Urothelium cell line (cell line): ENCODE results near the gene GPR153.
"Not testable (repeated sequence)": the region's sequence is repeated elsewhere in the genome, so short reads cannot be mapped to it uniquely, and the experiment has no call there.

Source experiments
- DNase-seq: peaks from one replicate; pipeline ENCODE4 v3.0.0; 2011; ENCODE audit warnings: low spot score, mixed read lengths
- FAIRE-seq: peaks from 2 replicates; lab custom pipeline; 2011; peaks lifted over from hg19 to GRCh38; lab: Jason Lieb, UNC

The GPR153 gene

DNA sequence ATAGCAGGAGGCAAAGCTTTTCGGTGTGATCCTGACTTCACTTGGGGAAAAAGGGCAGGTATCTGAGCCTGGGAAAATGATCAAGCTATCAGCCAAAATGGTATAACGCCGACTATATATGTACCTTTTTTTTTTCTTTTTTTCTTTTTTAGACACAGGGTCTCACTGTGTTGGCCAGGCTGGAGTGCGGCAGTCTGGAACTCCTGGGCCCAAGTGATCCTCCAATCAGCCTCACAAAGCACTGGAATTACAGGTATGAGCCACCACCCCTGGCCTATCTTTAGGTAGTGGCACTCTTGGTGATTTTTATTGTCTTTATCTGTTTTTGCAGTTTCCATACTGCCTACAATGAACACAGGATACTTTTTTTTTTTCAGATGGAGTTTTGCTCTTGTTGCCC lies 23.8 kb downstream of the GPR153 start:
- DNase-seq: no peak
- no peak for FAIRE-seq

DNA sequence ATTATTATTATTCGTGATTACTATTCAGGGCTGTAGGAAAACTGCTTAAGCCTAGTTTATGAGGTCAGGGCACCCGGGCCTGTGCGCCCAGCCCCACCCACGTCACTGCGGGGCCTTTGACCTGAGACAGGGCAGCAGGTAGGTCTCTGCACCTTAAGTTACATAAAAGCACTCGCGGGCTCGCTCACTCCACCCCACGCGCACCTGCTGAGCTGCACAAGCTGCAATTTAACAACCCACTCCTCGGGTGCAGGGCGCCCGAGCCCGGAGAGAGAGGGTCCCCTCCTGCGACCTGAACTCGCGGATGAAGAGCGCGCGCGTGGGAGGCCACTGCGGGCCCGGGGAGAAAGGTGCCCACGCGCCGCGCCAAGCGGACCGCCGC lies 25.6 kb downstream of the GPR153 start:
- no peak for FAIRE-seq
- DNase-seq: no peak

DNA sequence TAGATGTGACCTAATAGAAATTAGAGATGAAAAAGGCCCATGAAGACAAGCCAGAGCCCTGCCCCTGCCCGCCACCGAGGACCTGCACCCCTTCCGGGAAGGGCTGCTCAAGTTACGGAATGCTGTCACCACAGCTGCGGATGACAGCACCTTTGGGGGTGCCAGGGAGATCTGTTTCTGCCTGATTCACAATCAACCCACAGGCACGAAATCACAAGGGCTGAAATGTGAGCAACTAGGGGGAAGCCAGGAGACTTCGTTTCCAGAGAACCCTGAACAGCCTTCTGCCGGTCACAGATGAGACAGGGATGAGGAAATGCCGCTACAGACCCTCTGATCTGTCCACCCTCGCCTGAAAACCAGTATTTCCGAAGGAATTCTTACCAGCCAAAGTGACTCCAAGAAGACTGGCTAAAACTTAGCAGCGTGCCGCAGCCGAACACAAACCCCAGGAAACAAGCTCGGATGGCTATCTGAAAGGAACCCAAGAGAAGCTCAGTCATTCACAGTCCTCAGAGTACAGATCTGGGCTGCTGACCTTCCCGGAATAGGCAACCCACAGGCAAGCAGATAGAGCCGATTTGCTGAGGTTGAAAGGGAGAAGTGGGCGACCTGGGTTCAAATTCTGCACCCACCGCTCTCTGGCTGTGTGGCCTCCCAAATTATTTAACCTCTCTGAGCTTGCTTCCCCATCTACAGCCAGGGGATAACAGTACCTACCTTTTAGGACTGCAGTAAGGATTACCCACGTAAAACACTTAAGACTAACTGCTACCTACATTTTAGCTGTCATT lies 26.2 kb downstream of the GPR153 start:
- no peak for FAIRE-seq

DNA sequence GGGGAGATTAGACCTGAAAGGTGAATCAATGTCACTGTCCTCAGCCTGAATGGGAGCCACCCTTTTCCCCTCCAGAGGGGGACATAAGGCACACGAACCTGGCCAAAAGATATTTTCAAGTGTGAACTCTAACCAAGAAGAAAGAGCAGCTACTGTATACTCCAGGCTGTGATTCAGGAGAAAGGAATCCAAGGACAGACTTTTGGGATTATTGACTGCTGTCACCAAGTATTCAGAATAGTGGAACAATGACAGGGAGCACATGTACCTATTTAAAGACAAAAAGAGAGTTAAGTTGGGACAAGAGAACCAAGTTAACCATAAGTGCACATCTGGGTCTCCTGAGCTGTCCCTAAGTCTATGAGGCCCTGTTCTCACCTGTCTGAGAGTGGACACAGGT lies 27.5 kb downstream of the GPR153 start:
- FAIRE-seq (no peak), DNase-seq (no peak)

More for the DNA sequence above, 26.2 kb downstream of the GPR153 start:
- no peak for DNase-seq

DNA sequence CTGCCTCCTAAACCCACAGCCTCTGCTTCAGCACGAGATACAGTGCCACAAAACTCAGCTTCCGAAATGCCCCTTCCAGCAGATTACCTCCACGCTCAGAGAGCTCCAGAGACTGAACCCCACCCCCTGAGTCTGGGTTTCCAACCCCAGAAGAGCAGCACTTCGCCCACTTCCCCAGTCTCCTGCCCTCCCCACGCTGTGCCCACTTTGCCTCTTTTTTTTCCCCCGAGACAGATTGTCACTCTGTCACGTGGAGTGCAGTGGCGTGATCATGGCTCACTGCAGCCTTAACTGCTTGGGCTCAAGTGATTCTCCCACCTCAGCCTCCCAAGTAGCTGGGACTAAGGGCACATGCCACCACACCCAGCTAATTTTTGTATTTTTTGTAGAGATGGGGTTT lies 35.2 kb downstream of the GPR153 start:
- FAIRE-seq (no peak), DNase-seq (no peak)

DNA sequence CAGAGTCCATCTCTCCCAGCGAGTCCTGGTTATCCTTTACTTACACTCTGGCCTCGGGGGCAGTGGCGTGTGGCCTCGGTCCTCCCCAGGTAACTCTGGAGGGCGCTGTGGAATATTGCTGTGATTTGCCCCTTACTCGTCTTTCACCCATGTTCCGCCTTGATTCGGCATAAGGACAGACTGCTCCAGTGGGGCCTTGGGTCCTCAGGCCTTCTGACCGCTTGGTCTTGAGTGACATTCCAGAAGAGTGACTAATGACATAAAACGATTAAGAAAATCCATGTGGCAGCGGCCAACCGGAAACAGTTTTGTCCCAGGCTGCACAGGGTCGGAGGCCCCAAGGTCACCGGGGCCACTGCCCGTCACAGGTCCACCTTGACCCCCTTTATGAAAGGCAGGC lies 36.2 kb downstream of the GPR153 start:
- DNase-seq (no peak), FAIRE-seq (no peak)

DNA sequence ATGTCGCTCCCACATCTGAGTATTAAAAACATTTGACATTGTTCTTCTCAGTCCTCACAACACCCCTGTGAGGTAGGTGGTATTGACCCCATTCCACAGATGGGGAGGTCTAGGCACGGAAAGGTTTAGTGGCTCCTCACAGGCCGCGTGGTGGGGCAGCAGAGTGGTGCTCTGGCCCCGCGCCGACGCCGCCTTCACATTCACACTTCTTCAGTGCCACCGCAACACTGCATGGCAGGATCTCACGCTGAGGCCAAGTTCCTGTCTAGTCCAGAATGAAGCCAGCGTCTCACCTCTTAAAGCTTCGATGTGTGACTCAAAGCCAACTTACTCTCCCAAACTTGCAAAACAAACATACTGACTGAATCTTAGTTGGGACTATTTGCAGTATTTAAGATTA lies 37.3 kb downstream of the GPR153 start:
- FAIRE-seq (no peak), DNase-seq (no peak)

DNA sequence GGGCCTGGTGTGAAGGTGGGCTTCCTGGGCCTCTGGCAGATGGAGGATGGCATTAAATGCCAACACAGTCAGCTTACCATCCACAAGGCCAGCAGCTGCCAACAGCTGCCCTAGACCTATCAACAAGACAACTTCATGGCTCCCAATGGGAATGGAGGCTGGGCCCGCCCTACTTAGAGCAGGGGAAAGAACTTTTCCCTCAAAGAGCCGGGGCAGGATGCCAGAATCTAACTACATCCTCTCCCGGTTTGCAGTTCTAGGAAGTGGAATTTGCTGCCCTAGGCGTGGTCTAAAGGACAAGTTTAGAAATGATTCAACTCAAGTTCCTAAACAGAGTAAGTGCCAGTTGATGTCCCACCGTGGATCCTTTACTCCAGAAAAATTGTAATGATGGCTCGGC lies 38.3 kb downstream of the GPR153 start:
- DNase-seq (no peak), FAIRE-seq (no peak)

DNA sequence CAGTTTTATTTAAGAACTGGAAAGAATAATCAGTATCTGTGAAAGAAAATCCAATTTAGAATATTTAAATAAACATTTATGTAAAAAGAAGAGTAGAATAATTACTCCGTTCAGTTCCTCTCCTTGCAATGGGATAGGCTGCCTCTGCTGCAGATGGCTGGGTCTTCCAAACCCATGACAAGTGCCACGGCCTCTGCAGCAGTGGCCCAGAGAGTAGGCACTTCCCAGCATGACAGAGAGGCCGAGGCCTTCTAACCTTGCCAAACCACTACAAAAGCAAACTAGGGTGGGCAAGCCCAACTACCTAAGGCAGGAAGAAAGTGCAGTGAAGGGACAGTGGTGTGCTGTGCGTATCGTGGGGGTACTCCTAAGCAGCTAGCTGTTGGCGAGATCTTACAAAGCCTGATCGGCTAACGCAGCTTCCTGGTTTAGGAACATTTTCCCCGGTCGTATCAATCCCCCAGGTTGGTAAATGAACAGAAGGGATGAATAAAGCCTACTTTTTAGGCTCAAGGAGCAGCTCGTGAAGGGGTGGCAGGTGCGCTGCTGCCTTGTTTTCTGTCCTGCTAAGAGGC lies 39.6 kb downstream of the GPR153 start:
- no peak for FAIRE-seq
- no peak for DNase-seq

DNA sequence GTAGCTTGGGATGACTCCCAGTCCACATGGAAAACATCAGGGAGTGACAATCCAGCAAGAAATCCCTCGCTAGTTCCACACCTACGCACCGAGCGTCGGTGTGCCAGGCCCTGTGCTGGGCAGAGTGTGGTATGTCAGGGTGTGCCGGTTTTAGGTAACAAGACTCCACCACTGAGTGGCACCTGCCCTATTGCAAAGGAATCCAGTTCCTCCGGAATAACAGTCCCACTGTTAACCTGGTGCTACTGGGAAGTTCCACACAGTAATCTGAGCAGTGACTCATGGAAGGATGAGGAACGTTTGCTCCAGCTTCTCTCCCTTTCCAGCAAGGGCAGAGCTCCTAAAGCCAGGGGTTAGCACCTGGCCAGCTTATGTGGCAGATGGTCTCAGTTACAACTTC lies 40.7 kb downstream of the GPR153 start:
- FAIRE-seq (no peak), DNase-seq (no peak)

DNA sequence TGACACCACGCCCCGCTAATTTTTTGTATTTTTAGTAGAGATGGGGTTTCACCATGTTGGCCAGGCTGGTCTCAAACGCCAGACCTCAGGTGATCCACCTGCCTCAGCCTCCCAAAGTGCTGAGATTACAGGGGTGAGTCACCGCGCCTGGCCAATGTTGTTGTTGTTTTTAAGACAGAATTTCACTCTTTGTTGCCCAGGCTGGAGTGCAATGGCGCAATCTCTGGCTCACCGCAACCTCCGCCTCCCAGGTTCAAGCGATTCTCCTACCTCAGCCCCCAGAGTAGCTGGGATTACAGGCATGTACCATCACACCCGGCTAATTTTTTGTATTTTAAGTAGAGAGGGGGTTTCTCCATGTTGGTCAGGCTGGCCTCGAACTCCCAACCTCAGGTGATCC lies 41.3 kb downstream of the GPR153 start:
- DNase-seq, FAIRE-seq: not testable (repeated sequence)

DNA sequence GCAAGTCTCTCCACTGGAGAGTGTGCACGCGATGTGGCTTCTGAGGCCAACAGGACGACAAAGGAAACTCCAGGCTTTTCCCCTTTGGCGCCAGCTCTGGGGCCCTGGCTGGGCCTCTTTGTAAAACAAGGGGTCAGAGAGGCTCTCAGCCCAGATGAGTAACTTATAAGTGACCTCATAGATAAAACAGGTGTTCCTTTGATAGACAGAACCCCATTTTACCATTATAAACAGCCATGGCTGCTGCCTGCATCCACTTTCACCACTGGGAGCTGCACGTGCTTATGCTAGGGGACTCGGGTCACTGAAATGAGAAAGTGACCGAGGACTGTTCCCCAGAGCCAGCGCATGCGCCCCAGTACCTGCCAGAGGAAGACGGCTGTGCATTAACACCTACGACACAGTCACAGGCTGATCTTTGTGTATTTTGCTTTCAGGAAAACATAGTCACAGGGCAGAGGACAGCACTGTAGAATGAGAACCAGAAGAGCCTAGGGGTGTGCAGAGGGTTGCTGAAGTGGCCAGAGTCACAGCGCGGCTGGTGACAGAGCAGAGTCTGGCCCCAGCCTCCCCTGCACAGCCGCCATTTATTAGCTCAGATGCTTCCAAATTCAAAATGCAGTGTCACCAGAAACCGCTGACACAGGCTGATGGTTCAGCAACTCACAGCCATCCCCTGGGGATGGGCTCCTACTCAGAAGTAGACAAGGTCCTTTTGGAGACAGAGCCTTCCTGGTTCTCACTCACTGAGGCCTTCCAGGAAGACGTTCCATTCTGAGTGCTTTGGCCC lies 42.3 kb downstream of the GPR153 start:
- FAIRE-seq (no peak), DNase-seq (no peak)

DNA sequence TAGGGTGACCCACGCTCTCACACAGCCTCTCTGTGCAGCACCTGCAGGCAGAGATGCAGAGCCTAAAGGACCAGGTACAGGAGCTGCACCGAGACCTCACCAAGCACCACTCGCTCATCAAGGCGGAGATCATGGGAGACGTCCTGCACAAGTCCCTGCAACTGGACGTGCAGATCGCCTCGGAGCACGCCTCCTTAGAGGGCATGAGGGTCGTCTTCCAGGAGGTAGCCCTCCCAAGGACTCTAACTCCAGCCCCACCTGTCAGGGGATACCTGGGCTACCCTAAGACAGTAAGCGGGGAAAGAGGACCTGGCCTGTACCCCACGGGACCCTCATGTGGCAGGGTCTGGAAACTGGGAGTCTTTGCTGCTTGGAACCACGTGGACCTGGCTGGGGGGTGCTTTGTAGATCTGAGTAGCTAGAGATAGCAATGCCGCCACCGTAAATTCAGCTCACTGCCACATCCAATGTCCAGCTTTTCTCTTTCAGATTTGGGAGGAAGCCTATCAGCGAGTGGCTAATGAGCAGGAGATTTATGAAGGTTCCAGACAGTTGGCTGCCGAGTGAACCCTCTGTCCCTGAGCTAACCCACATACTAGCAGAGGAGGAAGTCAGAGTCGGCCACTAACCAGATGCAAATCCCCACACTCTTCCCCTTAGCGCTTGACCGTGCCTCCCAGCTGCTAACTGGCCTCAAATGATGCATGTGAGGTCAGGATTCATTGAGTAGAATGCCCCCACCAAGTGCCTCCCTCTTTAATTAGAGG lies 48.5 kb downstream of the GPR153 start:
- no peak for DNase-seq
- FAIRE-seq: no peak

DNA sequence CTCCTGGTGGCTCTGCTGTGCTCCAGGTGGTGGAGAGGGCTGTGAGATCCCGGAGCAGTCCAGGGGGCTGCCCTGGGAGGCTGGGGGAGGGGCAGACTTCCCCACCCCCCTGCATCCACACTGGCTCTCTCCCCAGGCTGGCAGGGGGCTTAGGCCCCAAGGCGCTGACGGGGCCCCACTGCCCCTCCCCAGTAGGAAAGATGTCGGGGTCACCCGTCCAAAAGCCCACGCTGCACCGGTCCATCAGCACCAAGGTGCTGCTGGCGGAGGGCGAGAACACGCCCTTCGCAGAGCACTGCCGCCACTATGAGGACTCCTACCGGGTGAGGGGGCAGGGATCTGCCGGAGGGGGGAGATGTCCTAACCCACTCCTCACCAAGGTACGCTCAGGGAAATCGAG lies 49.2 kb downstream of the GPR153 start:
- FAIRE-seq: no peak
- no peak for DNase-seq

DNA sequence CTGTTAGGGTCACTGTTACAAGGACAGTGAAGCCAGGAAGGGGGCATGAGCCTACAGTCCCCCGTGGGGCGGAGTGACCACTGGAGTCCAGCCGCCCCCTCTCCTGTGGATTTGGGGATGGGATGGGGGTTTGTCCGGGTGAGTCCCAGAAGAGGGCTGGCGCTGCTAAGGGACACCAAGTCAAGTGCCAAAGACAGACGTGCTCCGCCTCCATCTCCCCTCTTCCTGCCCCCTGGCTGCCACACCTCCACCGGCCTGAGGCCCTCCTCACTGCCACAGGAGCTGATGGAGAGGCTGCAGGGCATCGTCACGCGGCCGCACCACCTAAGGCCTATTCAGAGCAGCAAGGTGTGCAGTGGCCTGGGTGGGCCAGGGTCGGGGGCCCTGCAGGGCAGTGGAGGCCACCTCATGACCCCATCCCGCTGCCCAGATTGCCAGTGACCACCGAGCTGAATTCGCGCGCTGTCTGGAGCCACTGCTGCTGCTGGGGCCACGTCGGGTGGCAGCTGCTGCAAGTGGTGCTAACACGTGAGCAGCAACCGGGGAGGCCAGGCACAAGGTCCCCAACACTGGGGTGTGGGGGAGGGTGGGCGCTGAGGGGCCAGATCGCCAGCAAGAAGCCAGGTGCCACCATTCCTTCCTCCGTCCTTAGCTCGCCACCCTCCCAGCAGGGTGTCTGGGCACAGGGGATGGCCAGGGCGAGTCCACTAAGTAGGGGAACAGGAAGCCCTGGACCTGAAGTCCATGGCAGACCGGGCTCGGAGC lies 50.1 kb downstream of the GPR153 start:
- DNase-seq: no peak
- FAIRE-seq: no peak

DNA sequence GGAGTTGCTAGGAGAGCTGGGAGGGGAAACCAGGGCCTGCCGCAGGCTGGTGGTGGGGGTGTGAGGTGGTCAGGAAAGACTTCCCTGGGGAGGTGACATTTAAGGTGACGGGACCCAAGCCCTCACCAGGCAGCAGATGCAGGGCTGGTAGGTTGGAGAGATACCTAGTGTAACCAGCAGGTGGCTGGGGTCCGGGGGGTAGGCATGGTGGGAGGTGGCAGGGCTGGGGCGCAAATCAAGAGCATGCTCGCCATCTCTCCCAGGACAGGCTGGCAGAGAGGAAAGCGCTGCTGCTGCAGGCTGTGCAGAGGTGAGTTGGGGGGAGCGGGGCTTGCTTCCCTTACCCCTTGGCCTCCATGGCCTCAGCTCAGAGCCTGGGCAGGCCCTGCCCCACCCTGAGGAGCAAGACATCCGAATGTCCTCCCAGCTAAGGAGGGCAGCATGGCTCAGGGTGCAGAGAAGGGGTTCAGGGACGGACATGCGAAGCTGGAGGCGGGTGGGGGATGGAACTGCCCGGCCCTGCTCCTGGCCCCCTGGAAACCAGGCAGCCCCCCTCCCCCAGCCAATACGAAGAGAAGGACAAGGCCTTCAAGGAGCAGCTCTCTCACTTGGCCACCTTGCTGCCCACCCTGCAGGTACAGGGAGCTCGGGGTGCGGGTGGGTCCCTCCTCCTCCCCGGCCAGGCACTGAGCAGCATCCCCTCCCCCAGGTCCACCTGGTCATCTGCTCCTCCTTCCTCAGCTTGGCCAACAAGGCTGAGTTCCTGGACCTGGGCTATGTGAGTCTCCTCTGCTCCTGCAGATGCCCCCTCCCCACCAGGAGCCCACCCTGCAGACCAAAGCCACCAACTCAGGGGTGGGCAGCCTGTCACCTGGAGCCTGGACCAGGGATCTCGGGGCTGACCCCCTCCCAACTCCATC lies 51.0 kb downstream of the GPR153 start:
- FAIRE-seq: no peak
- DNase-seq: no peak

DNA sequence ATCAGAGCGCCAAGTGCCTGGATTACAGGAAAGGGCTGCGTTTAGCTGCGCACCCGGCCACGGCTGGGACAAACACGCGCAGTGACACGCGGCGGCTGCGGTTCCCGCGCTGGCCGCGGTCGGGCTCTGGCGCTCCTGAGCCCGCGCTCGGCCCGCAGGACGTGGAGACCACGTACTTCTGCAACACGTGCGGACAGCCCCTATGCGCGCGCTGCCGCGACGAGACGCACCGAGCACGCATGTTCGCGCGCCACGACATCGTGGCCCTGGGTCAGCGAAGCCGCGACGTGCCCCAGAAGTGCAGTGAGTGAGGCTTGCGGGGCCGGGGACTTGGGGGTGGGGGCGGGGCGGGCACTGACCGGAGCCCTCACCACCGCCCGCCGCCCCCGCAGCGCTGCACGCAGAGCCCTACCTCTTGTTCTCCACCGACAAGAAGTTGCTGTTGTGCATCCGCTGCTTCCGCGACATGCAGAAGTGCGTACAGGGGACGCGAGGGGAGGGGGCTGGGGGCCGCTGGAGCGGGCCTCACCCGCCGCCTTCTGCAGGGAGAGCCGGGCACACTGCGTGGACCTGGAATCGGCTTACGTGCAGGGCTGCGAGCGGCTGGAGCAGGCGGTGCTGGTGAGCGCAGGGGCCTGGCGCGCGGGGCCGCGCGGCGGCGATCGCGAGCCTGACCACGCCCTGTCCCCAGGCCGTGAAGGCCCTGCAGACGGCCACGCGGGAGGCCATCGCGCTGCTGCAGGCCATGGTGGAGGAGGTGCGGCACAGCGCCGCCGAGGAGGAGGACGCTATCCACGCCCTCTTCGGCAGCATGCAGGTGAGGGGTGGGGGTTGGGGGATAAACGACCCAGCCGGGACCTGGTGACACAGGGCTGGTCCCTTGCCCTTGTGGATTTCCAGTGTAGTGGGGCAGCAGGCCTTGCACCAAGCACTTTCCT lies 51.9 kb downstream of the GPR153 start:
- no peak for FAIRE-seq
- DNase-seq: no peak

DNA sequence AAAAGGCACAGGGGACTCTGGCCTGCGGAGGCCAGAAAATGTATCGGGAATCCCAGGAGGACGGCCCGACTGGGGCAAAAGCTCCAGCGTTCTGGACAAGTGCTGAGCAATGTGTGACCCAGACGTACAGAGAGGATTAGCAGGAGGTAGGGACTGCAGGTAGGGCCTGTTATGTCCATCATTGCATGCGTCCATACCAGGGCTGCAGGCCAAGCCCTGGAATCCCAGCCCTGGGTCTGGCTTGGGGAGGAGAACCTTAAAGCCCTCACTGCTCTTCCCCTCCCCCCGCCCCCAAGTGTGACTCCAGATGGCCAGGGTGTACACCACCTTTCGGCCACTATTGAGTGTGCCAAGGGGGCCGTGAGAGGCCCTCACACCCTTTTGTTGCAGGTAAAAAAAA lies 53.0 kb downstream of the GPR153 start:
- no peak for DNase-seq
- no peak for FAIRE-seq
